Coronary artery (tissue), 2 donors: Measurements from ENCODE around the gene IRF3.

ENCODE experiments used
- DNase-seq: peaks from one replicate; pipeline ENCODE4 v3.0.0-alpha.2; 2017; ENCODE audit warnings: low spot score
- H3K27ac ChIP-seq, 2 donors: fragments of 200-600 bp; sonication (generic); one replicate each; pipeline ENCODE4 v1.5.1; 2016 to 2019
- H3K4me3 ChIP-seq: fragments of 200-600 bp; sonication (generic); 2 replicates; pipeline ENCODE4 v1.5.1; 2016; ENCODE audit warnings: mild to moderate bottlenecking, moderate library complexity
- TF ChIP-seq, protein P1 (sequence below): fragments of 200-600 bp; sonication (generic); IDR thresholded peaks from one replicate; pipeline ENCODE4 v1.5.1; 2019; ENCODE audit warnings: antibody characterized with exemption

Gene IRF3, protein sequence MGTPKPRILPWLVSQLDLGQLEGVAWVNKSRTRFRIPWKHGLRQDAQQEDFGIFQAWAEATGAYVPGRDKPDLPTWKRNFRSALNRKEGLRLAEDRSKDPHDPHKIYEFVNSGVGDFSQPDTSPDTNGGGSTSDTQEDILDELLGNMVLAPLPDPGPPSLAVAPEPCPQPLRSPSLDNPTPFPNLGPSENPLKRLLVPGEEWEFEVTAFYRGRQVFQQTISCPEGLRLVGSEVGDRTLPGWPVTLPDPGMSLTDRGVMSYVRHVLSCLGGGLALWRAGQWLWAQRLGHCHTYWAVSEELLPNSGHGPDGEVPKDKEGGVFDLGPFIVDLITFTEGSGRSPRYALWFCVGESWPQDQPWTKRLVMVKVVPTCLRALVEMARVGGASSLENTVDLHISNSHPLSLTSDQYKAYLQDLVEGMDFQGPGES

GRCh38 chr19:49665351-49666119 is at the start of gene IRF3, which contains the start of gene BCL2L12:
TSS of gene IRF3 (minus strand) at chr19:49665857. CDS start at chr19:49664838, 1,019 bp downstream.
TSS of gene BCL2L12 (plus strand) at chr19:49665933. CDS start at chr19:49666693, 760 bp downstream.
- TF ChIP-seq, protein P1, sequence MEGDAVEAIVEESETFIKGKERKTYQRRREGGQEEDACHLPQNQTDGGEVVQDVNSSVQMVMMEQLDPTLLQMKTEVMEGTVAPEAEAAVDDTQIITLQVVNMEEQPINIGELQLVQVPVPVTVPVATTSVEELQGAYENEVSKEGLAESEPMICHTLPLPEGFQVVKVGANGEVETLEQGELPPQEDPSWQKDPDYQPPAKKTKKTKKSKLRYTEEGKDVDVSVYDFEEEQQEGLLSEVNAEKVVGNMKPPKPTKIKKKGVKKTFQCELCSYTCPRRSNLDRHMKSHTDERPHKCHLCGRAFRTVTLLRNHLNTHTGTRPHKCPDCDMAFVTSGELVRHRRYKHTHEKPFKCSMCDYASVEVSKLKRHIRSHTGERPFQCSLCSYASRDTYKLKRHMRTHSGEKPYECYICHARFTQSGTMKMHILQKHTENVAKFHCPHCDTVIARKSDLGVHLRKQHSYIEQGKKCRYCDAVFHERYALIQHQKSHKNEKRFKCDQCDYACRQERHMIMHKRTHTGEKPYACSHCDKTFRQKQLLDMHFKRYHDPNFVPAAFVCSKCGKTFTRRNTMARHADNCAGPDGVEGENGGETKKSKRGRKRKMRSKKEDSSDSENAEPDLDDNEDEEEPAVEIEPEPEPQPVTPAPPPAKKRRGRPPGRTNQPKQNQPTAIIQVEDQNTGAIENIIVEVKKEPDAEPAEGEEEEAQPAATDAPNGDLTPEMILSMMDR, result no peak
- H3K27ac ChIP-seq, result peak within 1 kb of the TSS; percentile 75 to 98
- peak; percentile 98 for DNase-seq
- H3K4me3 ChIP-seq, result peak within 1 kb of the TSS; percentile 95

GRCh38 chr19:49713236-49713845 is 47.7 kb upstream of the IRF3 start:
- TF ChIP-seq, protein P1, result no peak
- H3K4me3 ChIP-seq, result no peak overlapping the region
- no peak overlapping the region for H3K27ac ChIP-seq
- no peak for DNase-seq

DNA sequence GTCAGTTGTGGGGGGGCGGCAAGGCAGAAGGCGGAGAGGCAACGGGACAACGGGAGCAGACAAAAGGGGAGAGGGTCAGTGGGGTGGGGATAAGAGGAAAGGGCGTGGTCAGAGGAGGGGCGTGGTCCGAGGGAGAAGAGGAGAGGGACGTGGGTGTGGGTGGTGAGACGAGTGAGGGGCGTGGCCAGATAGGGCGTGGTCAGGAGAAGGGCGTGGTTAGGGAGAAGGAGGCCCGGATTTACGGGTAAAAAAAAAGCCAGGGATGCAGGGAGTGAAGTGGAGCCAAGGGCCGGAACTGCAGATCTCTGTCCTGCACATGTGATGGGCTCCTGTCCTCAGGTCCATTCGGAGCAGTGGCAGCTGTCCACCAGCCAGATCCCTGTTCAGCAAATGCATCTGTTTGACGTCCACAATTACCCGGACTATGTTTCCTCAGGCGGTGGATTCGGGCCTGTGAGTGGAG is 46.8 kb upstream of the IRF3 start:
- no peak for DNase-seq
- H3K4me3 ChIP-seq, result no peak overlapping the region

GRCh38 chr19:49710372-49710951 is 44.8 kb upstream of the IRF3 start:
- DNase-seq, result no peak
- TF ChIP-seq, protein P1, result no peak
- H3K27ac ChIP-seq, result no peak overlapping the region

More for the DNA sequence above, 46.8 kb upstream of the IRF3 start:
- no peak overlapping the region for H3K27ac ChIP-seq
- TF ChIP-seq, protein P1, result no peak

DNA sequence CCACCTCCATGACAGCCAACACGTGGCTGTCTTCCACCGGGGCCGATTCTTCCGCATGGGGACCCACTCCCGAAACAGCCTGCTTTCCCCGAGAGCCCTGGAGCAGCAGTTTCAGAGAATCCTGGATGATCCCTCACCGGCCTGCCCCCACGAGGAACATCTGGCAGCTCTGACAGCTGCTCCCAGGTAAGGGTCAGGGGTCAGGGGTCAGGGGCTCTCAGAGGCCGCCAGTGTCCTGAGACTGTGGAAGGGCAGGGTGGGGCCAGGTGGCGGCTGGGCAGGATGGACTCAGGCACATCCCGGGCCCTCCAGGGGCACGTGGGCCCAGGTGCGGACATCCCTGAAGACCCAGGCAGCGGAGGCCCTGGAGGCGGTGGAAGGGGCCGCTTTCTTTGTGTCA is 40.3 kb upstream of the IRF3 start:
- DNase-seq, result no peak
- TF ChIP-seq, protein P1, result no peak
- H3K4me3 ChIP-seq, result no peak overlapping the region
- H3K27ac ChIP-seq, result no peak overlapping the region

More at GRCh38 chr19:49710372-49710951, 44.8 kb upstream of the IRF3 start:
- H3K4me3 ChIP-seq, result no peak overlapping the region

DNA sequence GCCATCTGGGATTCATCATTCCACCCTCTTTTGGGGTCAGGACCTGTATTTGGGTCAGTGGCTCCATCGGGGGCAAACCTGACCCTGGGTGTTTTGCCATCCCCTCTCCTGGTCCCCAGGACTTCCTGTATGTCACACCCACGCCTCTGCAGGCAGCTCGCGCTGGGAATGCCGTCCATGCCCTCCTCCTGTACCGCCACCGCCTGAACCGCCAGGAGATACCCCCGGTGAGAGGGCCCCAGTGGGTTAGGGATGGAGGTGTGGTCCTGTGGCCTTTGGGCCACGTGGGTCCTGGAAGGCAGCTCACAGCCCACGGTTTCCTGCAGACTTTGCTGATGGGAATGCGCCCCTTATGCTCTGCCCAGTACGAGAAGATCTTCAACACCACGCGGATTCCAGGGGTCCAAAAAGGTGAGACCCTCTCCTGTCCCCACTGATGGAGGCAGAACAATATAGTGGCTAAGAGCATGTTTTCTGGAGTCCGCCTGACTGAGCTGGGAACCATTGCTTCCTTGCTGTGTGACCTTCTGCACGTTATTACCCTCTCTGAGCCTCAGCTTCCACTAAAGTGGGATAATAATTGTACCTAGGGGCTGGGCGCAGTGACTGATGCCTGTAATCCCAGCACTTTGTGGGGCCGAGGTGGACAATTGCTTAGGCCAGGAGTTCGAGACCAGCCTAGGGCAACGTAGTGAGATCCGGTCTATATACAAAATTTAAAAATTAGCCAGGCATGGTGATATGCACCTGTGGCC is 39.4 kb upstream of the IRF3 start:
- no peak for DNase-seq

More for the DNA sequence above, 39.4 kb upstream of the IRF3 start:
- no peak overlapping the region for H3K27ac ChIP-seq
- TF ChIP-seq, protein P1, result no peak
- H3K4me3 ChIP-seq, result no peak overlapping the region
